Measurements from ENCODE around the gene RABEP2.

The RABEP2 gene

DNA sequence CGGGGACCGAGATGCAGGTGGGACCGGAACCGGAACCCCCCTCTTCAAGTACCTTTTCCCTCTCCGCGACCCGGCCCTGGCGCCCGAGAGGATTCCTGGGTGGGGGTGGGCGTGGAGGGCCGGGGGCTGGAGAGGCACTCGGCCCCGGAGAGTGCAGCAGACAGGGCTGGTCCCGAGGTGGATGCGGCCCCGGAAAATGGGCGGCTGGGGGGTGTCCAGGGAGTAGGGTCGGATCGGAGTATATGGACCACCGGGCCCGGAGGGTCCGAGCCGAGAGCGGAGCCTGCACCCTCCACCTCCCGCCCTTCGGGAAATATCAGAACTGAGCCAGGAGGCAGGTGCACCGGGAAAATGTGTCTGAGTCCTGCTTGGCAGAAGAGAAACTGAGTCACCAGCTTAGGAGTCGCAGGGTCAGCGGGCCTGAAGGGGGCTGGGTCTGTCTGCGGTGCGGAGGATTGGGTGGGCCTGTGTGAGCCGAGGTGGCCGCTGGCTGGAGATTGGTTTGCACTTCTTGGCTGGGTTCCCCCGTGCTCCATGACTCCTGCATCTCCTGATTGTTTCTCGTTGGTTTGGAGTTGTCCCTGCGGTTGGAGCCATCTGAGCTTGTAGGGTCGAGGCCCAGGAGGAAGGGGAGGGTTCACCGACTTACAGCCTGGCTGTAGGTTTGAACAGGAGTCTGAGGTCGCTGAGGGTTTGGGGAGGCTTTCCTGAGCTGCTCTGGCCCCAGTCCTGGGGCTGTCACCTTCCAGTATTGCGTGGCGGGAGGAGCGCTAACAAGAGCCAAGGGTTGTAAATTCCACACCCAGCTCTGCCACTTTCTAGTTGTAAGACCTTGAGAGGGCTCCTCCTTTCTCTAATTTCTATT is 60.9 kb downstream of the RABEP2 start:
- no peak for DNase-seq (ENCODE audit: low read depth, low spot score)
- peak overlapping the region; percentile 85 for H3K27ac ChIP-seq

DNA sequence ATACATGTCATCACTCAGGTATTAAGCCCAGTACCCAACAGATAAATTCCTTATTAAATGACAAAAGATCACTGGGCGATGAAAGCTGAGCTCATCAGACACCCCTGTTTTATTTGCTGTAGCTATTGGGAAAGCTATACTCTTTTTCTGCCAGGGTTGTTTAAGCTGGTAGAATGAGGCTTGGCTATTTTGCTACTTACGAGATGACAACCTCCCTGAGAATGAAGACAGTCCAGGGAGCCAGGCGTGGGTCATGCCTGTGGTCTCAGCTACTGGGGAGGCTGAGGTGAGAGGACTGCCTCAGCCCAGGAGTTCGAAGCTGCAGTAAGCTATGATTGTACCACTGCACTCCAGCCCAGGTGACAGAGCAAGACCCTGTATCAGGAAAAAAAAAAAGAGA is 65.7 kb downstream of the RABEP2 start:
- no peak for DNase-seq (ENCODE audit: low read depth, low spot score)
- peak overlapping the region; percentile 58 for H3K27ac ChIP-seq

DNA sequence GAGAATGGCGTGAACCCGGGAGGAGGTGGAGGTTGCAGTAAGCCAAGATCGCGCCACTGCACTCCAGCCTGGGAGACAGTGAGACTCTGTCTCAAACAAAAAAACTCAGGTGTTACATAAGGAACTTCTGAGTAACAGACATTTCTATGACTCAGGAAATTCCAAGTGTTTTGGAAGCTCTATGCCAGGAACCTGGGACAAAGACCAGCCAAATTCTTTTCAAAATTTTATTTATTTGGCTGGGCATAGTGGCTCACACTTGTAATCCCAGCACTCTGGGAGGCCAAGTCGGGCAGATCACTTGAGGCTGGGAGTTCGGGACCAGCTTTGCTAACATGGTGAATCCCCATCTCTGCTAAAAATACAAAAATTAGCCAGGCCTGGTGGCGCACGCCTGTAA is 66.6 kb downstream of the RABEP2 start:
- DNase-seq (ENCODE audit: low read depth, low spot score), result no peak
- peak overlapping the region; percentile 58 for H3K27ac ChIP-seq

All from epithelial cell of prostate (primary cell).